ENCODE results near the gene PCSK4. TPM values are rescaled to one million over a fixed set of nuclear protein-coding genes. Genes with fewer than 3 reads are reported as not detected.
A peak's percentile ranks its signal among the peaks of the same experiment; 100 is the strongest.

Gene PCSK4
- total RNA-seq, 1 experiment from 2014 or later: 7.2 TPM

DNA sequence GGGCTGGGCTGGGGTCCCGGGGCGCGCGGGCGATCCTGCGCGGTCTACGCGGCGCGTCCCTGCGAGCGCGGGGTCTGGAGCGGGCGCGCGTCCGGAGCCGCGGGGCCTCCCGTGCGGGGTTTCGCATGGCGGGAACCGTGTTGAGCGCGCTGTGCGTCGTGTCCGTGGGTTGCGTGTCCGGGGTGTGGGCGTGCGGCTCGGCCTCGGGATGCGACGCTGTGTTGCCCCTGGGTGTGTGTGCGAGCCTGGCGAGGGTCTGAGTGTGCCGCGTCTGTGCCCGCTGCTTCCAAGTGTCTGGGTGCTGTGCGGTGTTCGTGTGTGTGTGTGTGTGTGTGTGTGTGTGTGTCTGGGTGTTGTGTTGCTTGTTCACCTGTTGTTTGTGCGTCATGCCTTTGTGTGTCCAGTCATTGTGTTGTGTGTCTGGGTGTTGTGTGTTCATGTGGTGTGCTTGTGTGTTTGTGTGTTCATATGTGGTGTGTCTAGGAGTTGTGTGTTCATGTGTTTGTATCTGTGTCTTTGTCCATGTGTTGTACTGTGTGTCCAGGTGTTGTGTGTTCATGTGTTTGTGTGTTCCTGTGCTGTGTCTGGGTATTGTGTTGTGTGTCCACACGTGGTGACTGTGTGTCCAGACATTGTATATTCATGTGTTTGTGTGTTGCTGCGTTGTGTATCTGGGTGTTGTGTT, 34.3 kb upstream of the PCSK4 start:
- Histone ChIP-seq H3K27me3 (replicated peaks; ENCODE audit: insufficient read depth, low read depth, low read length, poor library complexity) (peaks cover 28% of the 10 kb centered on the region), H3K36me3 (ENCODE audit: insufficient read depth, low read length, poor library complexity, severe bottlenecking) (no peaks in the 10 kb centered on the region), H3K27ac (ENCODE audit: low read depth, low read length, poor library complexity, severe bottlenecking) (no peak overlapping the region), H3K4me3 (ENCODE audit: low read depth, low read length, poor library complexity, severe bottlenecking) (peak overlapping the region; percentile 26), H3K9me3 (ENCODE audit: low read depth, low read length, poor library complexity, severe bottlenecking) (no peaks in the 10 kb centered on the region), H3K4me1 (ENCODE audit: insufficient read depth, low read length, poor library complexity, severe bottlenecking) (peaks cover 4% of the 10 kb centered on the region)
- TF ChIP-seq, protein P1, sequence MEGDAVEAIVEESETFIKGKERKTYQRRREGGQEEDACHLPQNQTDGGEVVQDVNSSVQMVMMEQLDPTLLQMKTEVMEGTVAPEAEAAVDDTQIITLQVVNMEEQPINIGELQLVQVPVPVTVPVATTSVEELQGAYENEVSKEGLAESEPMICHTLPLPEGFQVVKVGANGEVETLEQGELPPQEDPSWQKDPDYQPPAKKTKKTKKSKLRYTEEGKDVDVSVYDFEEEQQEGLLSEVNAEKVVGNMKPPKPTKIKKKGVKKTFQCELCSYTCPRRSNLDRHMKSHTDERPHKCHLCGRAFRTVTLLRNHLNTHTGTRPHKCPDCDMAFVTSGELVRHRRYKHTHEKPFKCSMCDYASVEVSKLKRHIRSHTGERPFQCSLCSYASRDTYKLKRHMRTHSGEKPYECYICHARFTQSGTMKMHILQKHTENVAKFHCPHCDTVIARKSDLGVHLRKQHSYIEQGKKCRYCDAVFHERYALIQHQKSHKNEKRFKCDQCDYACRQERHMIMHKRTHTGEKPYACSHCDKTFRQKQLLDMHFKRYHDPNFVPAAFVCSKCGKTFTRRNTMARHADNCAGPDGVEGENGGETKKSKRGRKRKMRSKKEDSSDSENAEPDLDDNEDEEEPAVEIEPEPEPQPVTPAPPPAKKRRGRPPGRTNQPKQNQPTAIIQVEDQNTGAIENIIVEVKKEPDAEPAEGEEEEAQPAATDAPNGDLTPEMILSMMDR (conservative IDR thresholded peaks at IDR 0.05; ENCODE audit: low read depth, low read length): no peak
- peak; percentile 58 for TF ChIP-seq EZH2 (IDR thresholded peaks at IDR 0.05; ENCODE audit: borderline replicate concordance, low read depth, low read length, poor library complexity, severe bottlenecking)
- intact Hi-C loops (cut with micrococcal nuclease; ENCODE audit: unreplicated experiment): no loop called here
- DNase-seq (ENCODE audit: low spot score): no peak
- BruUV-seq (replicated peaks): no TSS peak
- ChIA-PET CTCF (no interaction called here), POLR2A (ENCODE audit: low non-redundant PET) (interaction anchor here (0.6 kb wide), 1 partner anchor 83 kb away, joined by 4 read pairs; no protein-coding TSS in a partner anchor)

GRCh38 chr19:1523412-1524286, 33.5 kb upstream of the PCSK4 start, which contains the start of gene PLK5:
Gene PLK5 (plus strand): TSS chr19:1524077. CDS start chr19:1526997, 2,920 bp downstream.
- Histone ChIP-seq H3K27ac (ENCODE audit: low read depth, low read length, poor library complexity, severe bottlenecking) (no peak within 1 kb of the TSS), H3K4me1 (ENCODE audit: insufficient read depth, low read length, poor library complexity, severe bottlenecking) (peaks cover 4% of the 10 kb centered on the region), H3K36me3 (ENCODE audit: insufficient read depth, low read length, poor library complexity, severe bottlenecking) (no peaks in the 10 kb centered on the region), H3K27me3 (replicated peaks; ENCODE audit: insufficient read depth, low read depth, low read length, poor library complexity) (peaks cover 28% of the 10 kb centered on the region), H3K9me3 (ENCODE audit: low read depth, low read length, poor library complexity, severe bottlenecking) (no peaks in the 10 kb centered on the region), H3K4me3 (ENCODE audit: low read depth, low read length, poor library complexity, severe bottlenecking) (peak within 1 kb of the TSS; percentile 26)
- CTCF ChIA-PET: no interaction called here
- no TSS peak for BruUV-seq (replicated peaks)
- POLR2A ChIA-PET (ENCODE audit: low non-redundant PET): interaction anchor here (0.6 kb wide), 1 partner anchor 84 kb away, joined by 4 read pairs; no protein-coding TSS in a partner anchor
- TF ChIP-seq, protein P1 (conservative IDR thresholded peaks at IDR 0.05; ENCODE audit: low read depth, low read length): no peak
- TF ChIP-seq EZH2 (IDR thresholded peaks at IDR 0.05; ENCODE audit: borderline replicate concordance, low read depth, low read length, poor library complexity, severe bottlenecking): no peak
- no peak for DNase-seq (ENCODE audit: low spot score)
- intact Hi-C loops (cut with micrococcal nuclease; ENCODE audit: unreplicated experiment): no loop called here

DNA sequence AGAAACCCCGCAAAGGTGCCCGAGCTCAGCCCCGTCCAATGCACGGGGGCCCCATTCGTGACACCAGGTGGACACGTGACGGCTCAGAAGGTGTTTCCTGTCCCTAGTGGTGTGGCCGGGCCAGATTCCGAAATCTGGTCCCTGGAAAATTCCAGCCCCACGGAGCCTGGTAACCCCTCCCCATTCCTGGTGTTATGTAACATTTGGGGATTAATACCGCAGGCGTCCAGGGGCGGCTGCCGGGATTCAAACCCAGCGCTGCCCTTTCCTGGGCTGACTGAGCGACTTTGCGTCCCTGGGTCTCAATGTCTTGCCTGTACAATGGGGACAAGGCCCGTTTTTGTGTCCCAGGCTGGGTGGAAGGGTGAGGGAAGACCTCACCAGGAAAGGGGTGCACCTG, 32.7 kb upstream of the PCSK4 start:
- peaks cover 28% of the 10 kb centered on the region for H3K27me3 ChIP-seq (replicated peaks; ENCODE audit: insufficient read depth, low read depth, low read length, poor library complexity)
- POLR2A ChIA-PET (ENCODE audit: low non-redundant PET): interaction anchor here (0.6 kb wide), 1 partner anchor 254 kb away, joined by 3 read pairs; the partner anchor contains the start of gene CIRBP
- TF ChIP-seq, protein P1 (conservative IDR thresholded peaks at IDR 0.05; ENCODE audit: low read depth, low read length): no peak
- TF ChIP-seq EZH2 (IDR thresholded peaks at IDR 0.05; ENCODE audit: borderline replicate concordance, low read depth, low read length, poor library complexity, severe bottlenecking): no peak
- H3K9me3 ChIP-seq (ENCODE audit: low read depth, low read length, poor library complexity, severe bottlenecking): no peaks in the 10 kb centered on the region
- DNase-seq (ENCODE audit: low spot score): no peak
- CTCF ChIA-PET: no interaction called here
- no TSS peak for BruUV-seq (replicated peaks)
- no peak overlapping the region for H3K4me3 ChIP-seq (ENCODE audit: low read depth, low read length, poor library complexity, severe bottlenecking)
- intact Hi-C loops (cut with micrococcal nuclease; ENCODE audit: unreplicated experiment): no loop called here
- no peaks in the 10 kb centered on the region for H3K36me3 ChIP-seq (ENCODE audit: insufficient read depth, low read length, poor library complexity, severe bottlenecking)
- no peak overlapping the region for H3K27ac ChIP-seq (ENCODE audit: low read depth, low read length, poor library complexity, severe bottlenecking)
- H3K4me1 ChIP-seq (ENCODE audit: insufficient read depth, low read length, poor library complexity, severe bottlenecking): peaks cover 4% of the 10 kb centered on the region
